PC-9 (cell line): ENCODE data around the gene ANP32B. TPM values are rescaled to one million over a fixed set of nuclear protein-coding genes. Genes with fewer than 3 reads are reported as not detected.
"Not testable (repeated sequence)": the region's sequence is repeated elsewhere in the genome, so short reads cannot be mapped to it uniquely, and the experiment has no call there.

Experiments
- BruUV-seq: library from RNA; stranded (reverse); fragments of 400-500 nt; replicated peaks from 2 replicates; lab custom pipeline; 2021; lab: Mats Ljungman, UMichigan
- CTCF ChIA-PET: fragments of 300-600 bp; sonication (Branson Sonifier 250); formaldehyde crosslinking; loops from one replicate; lab custom pipeline; 2022; ENCODE audit warnings: antibody characterized with exemption; lab: Charles Lee
- POLR2A ChIA-PET: fragments of 300-600 bp; sonication (Branson Sonifier 250); formaldehyde crosslinking; loops from one replicate; lab custom pipeline; 2022; ENCODE audit warnings: antibody characterized with exemption; ENCODE audit not compliant: unreplicated experiment; lab: Charles Lee
- DNase-seq, 2 experiments: peaks; one replicate each; pipeline versions ENCODE4 v3.0.0 to v3.0.0-alpha.2; 2015 to 2022; ENCODE audit warnings: mixed read lengths in 1 of 2
- H2AFZ ChIP-seq: fragments of 200-600 bp; sonication (generic); 2 replicates; pipeline ENCODE4 v1.8.1; 2017; ENCODE audit warnings: antibody characterized with exemption
- H3F3A ChIP-seq: fragments of 200-600 bp; sonication (generic); 2 replicates; pipeline ENCODE4 v1.8.1; 2017; ENCODE audit warnings: antibody characterized with exemption, mild to moderate bottlenecking, low read depth; ENCODE audit not compliant: insufficient read depth
- H3K27ac ChIP-seq: fragments of 200-600 bp; sonication (generic); 2 replicates; pipeline ENCODE4 v1.6.1; 2016; ENCODE audit warnings: mixed run types
- H3K27me3 ChIP-seq: fragments of 200-600 bp; sonication (generic); 2 replicates; pipeline ENCODE4 v1.6.1; 2016; ENCODE audit warnings: low read depth, mixed run types; ENCODE audit not compliant: insufficient read depth
- H3K36me3 ChIP-seq: fragments of 200-600 bp; sonication (generic); 2 replicates; pipeline ENCODE4 v1.6.1; 2016; ENCODE audit warnings: low read depth, mixed run types
- H3K4me1 ChIP-seq: fragments of 200-600 bp; sonication (generic); replicated peaks from 2 replicates; pipeline ENCODE4 v1.6.1; 2016; ENCODE audit warnings: mixed run types; ENCODE audit not compliant: insufficient read depth
- H3K4me2 ChIP-seq: fragments of 200-600 bp; sonication (generic); 2 replicates; pipeline ENCODE4 v1.6.1; 2017; ENCODE audit warnings: mixed run types
- H3K4me3 ChIP-seq: fragments of 200-600 bp; sonication (generic); 2 replicates; pipeline ENCODE4 v1.6.1; 2016; ENCODE audit warnings: mixed run types
- H3K79me2 ChIP-seq: fragments of 200-600 bp; sonication (generic); 2 replicates; pipeline ENCODE4 v1.6.1; 2017; ENCODE audit warnings: low read depth, mixed run types
- H3K9me2 ChIP-seq: fragments of 200-600 bp; sonication (generic); 2 replicates; pipeline ENCODE4 v1.8.1; 2017; ENCODE audit warnings: mild to moderate bottlenecking; ENCODE audit not compliant: insufficient read depth
- H3K9me3 ChIP-seq: fragments of 200-600 bp; sonication (generic); 2 replicates; pipeline ENCODE4 v1.8.1; 2016; ENCODE audit warnings: low read depth; ENCODE audit not compliant: insufficient read depth
- H4K20me1 ChIP-seq: fragments of 200-600 bp; sonication (generic); 2 replicates; pipeline ENCODE4 v1.8.1; 2017; ENCODE audit not compliant: insufficient read depth
- EZH2 ChIP-seq: fragments of 200-600 bp; sonication (generic); IDR thresholded peaks from 2 replicates; pipeline ENCODE4 v1.8.0; 2017; ENCODE audit warnings: antibody characterized with exemption, low read depth
- intact Hi-C: fragments of 100-400 bp; cut with micrococcal nuclease; formaldehyde crosslinking; loops from one replicate; pipeline ENCODE4 v1.10.0; 2022; ENCODE audit not compliant: unreplicated experiment
- total RNA-seq: library from RNA; stranded (reverse); gene quantifications from 2 replicates; pipeline ENCODE4 v1.2.3, GENCODE V29; 2021
- TF ChIP-seq, protein P1 (sequence below): fragments of 200-600 bp; sonication (generic); conservative IDR thresholded peaks from 2 replicates; pipeline ENCODE4 v1.6.1; 2017; ENCODE audit warnings: mixed run types, antibody characterized with exemption, mild to moderate bottlenecking, moderate library complexity

The ANP32B gene
- total RNA-seq, 1 experiment from 2014 or later: 280 TPM

- Histone ChIP-seq H4K20me1 (no peaks in the 10 kb centered on the region), H3K4me1 (no peaks in the 10 kb centered on the region), H3K36me3 (no peaks in the 10 kb centered on the region), H3K9me2 (no peaks in the 10 kb centered on the region), H3K27me3 (peaks cover 29% of the 10 kb centered on the region), H3K9me3 (no peaks in the 10 kb centered on the region), H3K27ac (no peak overlapping the region), H3K79me2 (no peaks in the 10 kb centered on the region), H3K4me3 (no peak overlapping the region), H3F3A (no peaks in the 10 kb centered on the region), H3K4me2 (no peak overlapping the region), H2AFZ (no peak overlapping the region)
- TF ChIP-seq, protein P1, sequence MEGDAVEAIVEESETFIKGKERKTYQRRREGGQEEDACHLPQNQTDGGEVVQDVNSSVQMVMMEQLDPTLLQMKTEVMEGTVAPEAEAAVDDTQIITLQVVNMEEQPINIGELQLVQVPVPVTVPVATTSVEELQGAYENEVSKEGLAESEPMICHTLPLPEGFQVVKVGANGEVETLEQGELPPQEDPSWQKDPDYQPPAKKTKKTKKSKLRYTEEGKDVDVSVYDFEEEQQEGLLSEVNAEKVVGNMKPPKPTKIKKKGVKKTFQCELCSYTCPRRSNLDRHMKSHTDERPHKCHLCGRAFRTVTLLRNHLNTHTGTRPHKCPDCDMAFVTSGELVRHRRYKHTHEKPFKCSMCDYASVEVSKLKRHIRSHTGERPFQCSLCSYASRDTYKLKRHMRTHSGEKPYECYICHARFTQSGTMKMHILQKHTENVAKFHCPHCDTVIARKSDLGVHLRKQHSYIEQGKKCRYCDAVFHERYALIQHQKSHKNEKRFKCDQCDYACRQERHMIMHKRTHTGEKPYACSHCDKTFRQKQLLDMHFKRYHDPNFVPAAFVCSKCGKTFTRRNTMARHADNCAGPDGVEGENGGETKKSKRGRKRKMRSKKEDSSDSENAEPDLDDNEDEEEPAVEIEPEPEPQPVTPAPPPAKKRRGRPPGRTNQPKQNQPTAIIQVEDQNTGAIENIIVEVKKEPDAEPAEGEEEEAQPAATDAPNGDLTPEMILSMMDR: no peak
- no peak for TF ChIP-seq EZH2
- DNase-seq: no peak
- CTCF ChIA-PET: no interaction called here
- intact Hi-C loops: no loop called here
- BruUV-seq: no TSS peak
- POLR2A ChIA-PET: interaction anchor here (0.5 to 0.6 kb wide), 2 partner anchors 166 to 256 kb away, joined by 3 to 4 read pairs; no protein-coding TSS in a partner anchor
Observed at GRCh38 chr9:97943308-97943855, 39.8 kb upstream of the ANP32B start.

GRCh38 chr9:97944612-97945011 lies 38.5 kb upstream of the ANP32B start:
- Histone ChIP-seq H3K4me1 (no peaks in the 10 kb centered on the region), H3K4me3 (no peak overlapping the region), H3K79me2 (no peaks in the 10 kb centered on the region), H3K27me3 (peaks cover 39% of the 10 kb centered on the region), H4K20me1 (no peaks in the 10 kb centered on the region), H3F3A (no peaks in the 10 kb centered on the region), H3K9me2 (no peaks in the 10 kb centered on the region), H3K36me3 (no peaks in the 10 kb centered on the region), H3K9me3 (no peaks in the 10 kb centered on the region), H2AFZ (no peak overlapping the region), H3K4me2 (no peak overlapping the region), H3K27ac (no peak overlapping the region)
- DNase-seq: no peak
- no peak for TF ChIP-seq EZH2
- TF ChIP-seq, protein P1: no peak
- no TSS peak for BruUV-seq
- ChIA-PET CTCF (no interaction called here), POLR2A (no interaction called here)
- intact Hi-C loops: no loop called here

GRCh38 chr9:97945470-97945869 lies 37.7 kb upstream of the ANP32B start:
- not testable (repeated sequence) for H2AFZ ChIP-seq, H3K9me2 ChIP-seq
- CTCF ChIA-PET: interaction anchor here (0.6 kb wide), 1 partner anchor 284 kb away, joined by 6 read pairs; no protein-coding TSS in a partner anchor

DNA sequence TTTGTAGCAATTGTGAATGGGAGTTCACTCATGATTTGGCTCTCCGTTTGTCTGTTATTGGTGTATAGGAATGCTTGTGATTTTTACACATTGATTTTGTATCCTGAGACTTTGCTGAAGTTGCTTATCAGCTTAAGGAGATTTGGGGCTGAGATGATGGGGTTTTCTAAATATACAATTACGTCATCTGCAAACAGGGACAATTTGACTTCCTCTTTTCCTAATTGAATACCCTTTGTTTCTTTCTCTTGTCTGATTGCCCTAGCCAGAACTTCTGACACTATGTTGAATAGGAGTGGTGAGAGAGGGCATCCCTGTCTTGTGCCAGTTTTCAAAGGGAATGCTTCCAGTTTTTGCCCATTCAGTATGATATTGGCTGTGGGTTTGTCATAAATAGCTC lies 36.0 kb upstream of the ANP32B start:
- H3K36me3 ChIP-seq, H3K4me3 ChIP-seq, H3F3A ChIP-seq, POLR2A ChIA-PET, DNase-seq, H2AFZ ChIP-seq, H3K9me3 ChIP-seq, H3K27ac ChIP-seq, intact Hi-C loops, H3K4me1 ChIP-seq, BruUV-seq, H4K20me1 ChIP-seq, H3K79me2 ChIP-seq, CTCF ChIA-PET, H3K9me2 ChIP-seq, H3K4me2 ChIP-seq: not testable (repeated sequence)
- peaks cover 48% of the 10 kb centered on the region for H3K27me3 ChIP-seq

More at GRCh38 chr9:97945470-97945869, 37.7 kb upstream of the ANP32B start:
- H3F3A ChIP-seq, H3K36me3 ChIP-seq, H3K4me1 ChIP-seq, H3K4me3 ChIP-seq, intact Hi-C loops, H3K4me2 ChIP-seq, DNase-seq, H3K27ac ChIP-seq, BruUV-seq, POLR2A ChIA-PET, H3K79me2 ChIP-seq, H4K20me1 ChIP-seq, H3K9me3 ChIP-seq: not testable (repeated sequence)
- H3K27me3 ChIP-seq: peaks cover 47% of the 10 kb centered on the region

DNA sequence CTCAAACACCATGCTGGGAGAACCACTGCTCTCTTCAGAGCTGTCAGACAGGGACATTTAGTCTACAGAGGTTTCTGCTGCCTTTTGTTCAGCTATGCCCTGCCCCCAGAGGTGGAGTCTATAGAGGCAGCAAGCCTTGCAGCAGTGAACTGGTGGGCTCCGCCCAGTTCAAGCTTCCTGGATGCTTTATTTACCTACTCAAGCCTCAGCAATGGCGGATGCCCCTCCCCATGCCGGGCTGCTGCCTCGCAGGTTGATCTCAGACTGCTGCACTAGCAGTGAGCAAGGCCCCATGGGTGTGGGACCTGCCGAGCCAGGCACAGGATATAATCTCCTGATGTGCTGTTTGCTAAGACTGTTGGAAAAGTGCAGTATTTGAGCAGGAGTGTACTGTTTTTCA lies 32.3 kb upstream of the ANP32B start:
- peaks cover 26% of the 10 kb centered on the region for H3K27me3 ChIP-seq
- H3K9me3 ChIP-seq, H3K36me3 ChIP-seq, DNase-seq, H3K27ac ChIP-seq, intact Hi-C loops, H3K4me3 ChIP-seq, BruUV-seq, H3K4me1 ChIP-seq, H4K20me1 ChIP-seq, H3K79me2 ChIP-seq, H3K9me2 ChIP-seq, H3F3A ChIP-seq, H3K4me2 ChIP-seq, H2AFZ ChIP-seq, POLR2A ChIA-PET: not testable (repeated sequence)
- CTCF ChIA-PET: interaction anchor here (0.6 kb wide), 1 partner anchor 74 kb away, joined by 4 read pairs; no protein-coding TSS in a partner anchor
